ENCODE results near the gene PDCD1. TPM values are rescaled to one million over a fixed set of nuclear protein-coding genes. Genes with fewer than 3 reads are reported as not detected.
"Not testable (repeated sequence)": the region's sequence is repeated elsewhere in the genome, so short reads cannot be mapped to it uniquely, and the experiment has no call there.

PDCD1 gene
- total RNA-seq, 1 donor: not detected

- no peak overlapping the region for H3K4me3 ChIP-seq (ENCODE audit: low read depth, low read length)
- DNase-seq (ENCODE audit: low read depth): no peak
- TF ChIP-seq CTCF (IDR thresholded peaks at IDR 0.05; ENCODE audit: insufficient read depth, low read depth, low read length): no peak
Measured at GRCh38 chr2:241811201-241811951, 47.3 kb downstream of the PDCD1 start.

DNA sequence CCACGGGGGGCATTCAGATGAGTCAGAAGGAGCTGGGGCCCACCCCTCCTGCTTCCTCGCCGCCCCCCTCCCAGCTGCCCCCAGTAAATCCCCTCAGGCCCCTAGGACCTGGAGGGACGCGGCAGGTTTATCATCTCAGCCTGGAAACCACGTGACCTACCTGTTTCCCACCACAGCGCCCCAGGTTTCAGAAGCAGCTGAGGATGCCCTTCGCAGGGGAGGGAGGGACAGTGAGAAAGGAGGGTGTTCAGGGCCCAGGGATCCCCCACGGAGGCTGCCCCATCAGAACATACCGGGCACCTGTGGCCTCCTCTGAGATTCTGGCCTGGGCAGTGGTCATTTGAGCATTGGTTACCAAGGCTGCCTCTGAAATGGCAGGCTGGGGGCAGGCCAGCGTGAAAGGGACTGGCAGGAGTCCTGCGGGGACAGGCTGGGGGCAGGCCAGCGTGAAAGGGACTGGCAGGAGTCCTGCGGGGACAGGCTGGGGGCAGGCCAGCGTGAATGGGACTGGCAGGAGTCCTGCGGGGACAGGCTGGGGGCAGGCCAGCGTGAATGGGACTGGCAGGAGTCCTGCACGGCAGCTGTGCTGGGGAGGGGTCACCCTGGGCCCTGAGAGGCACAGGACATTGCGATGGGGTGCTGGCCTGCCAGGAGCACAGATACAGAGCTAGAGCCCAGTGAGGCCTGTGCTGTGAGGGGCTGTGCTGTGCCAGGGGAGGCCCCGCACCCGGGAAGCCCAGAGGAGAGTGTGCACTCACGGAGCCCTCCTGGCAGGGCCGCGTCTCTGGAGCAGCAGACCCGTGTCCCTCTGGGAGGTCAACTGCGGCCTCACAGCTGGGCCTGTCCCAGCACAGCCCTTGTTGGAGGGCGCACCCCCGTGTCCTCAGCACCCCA is 48.1 kb downstream of the PDCD1 start:
- TF ChIP-seq CTCF (IDR thresholded peaks at IDR 0.05; ENCODE audit: insufficient read depth, low read depth, low read length): no peak
- H3K4me3 ChIP-seq (ENCODE audit: low read depth, low read length): no peak overlapping the region
- no peak for DNase-seq (ENCODE audit: low read depth)

DNA sequence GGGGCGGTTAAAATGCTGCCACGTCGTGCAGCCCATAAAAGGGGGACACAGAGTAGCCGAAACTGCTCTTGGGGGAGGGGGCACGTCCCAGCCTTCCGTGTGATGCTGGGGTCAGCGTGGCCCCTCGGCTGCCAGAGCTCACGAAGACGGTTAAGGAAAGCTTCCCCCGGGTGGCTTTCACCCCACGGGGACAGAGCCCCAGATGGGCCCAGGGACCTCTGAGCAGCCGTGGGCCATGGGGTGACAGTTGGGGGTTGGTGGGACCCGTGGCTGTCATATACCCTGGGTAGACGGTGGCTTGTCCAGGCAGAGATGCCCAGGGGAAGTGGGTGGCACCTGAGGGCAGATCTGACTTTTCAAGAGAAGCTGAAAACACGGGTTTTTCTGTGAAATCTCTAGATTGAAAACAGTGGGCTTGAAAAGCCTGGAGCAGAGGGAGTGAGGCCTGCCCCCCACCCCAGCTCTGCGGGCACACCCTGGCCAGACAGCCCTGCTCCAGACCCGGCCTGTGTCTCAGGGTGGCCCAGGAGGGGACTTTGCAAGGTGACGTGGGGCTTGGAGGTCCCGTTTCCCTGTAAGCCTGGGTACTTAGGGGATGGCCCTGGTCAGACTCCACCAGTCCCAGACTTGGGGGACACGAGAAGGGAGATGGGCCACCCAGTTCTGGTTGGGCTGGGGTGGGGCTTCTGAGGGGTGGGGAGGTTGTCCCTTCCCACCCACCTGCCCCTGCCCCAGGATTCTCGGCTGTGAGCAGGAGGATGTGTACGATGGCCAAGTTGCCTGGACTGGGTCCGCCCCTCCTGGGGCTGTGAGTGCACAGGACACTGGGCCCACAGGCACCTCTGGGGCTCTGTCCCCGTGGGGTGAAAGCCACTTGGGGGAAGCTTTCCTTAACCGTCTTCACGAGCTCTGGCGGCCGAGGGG is 49.0 kb downstream of the PDCD1 start:
- no peak for TF ChIP-seq CTCF (IDR thresholded peaks at IDR 0.05; ENCODE audit: insufficient read depth, low read depth, low read length)

DNA sequence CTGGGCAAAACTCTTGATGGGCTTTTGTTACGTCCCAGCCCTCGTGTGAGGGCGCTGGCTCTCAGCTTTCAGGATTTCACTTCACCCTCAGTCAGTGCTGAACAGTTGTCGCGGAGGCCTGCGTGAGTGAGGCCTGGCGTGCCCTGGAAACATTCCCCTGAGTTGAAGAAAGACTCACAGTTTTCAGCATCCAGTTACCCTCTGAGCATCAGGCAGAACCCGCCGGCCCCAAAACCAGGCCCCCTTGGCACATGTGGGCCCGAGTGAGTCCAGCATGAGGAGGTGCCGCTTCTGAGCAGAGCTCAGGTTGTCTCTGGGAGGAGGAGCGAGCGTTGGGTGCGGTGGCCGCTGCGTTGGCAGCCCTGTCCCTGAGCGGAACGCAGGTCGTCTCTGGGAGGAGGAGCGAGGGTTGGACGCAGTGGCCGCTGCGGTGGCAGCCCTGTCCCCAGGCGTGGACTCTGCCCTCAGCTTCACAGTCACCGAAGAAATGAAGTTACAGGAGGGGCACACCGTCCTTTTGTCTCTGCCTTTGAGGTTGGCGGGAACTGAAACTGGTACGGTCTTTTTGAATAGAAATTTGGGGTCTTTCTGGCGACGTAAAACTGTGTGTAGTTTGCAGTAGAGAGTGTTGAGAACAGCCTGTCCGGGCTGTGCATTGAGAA is 49.8 kb downstream of the PDCD1 start, which contains the start of gene NEU4:
NEU4 (plus strand) TSS at position 473 of the 662 bp plus-strand sequence. CDS start 5,292 bp downstream, outside the sequence.
- H3K4me3 ChIP-seq (ENCODE audit: low read depth, low read length): no peak within 1 kb of the TSS
- DNase-seq (ENCODE audit: low read depth): no peak
- TF ChIP-seq CTCF (IDR thresholded peaks at IDR 0.05; ENCODE audit: insufficient read depth, low read depth, low read length): no peak

More for the DNA sequence above, 49.0 kb downstream of the PDCD1 start:
- H3K4me3 ChIP-seq (ENCODE audit: low read depth, low read length): no peak overlapping the region
- no peak for DNase-seq (ENCODE audit: low read depth)

- peak; percentile 30 for DNase-seq (ENCODE audit: low read depth)
- H3K4me3 ChIP-seq (ENCODE audit: low read depth, low read length): no peak overlapping the region
- no peak for TF ChIP-seq CTCF (IDR thresholded peaks at IDR 0.05; ENCODE audit: insufficient read depth, low read depth, low read length)
Measured at GRCh38 chr2:241808051-241808720, 50.5 kb downstream of the PDCD1 start.

- not testable (repeated sequence) for H3K4me3 ChIP-seq (ENCODE audit: low read depth, low read length)
- peak; percentile 43 for DNase-seq (ENCODE audit: low read depth)
Measured at GRCh38 chr2:241806217-241806616, 52.5 kb downstream of the PDCD1 start.
